ENCODE results near the gene MMEL1.

Gene MMEL1

GRCh38 chr1:2546515-2547209, 86.2 kb downstream of the MMEL1 start:
- peak in 33 of 51 donors; percentile 16 to 72 (median 53) for DNase-seq

- DNase-seq, result peak in 47 of 51 donors; percentile 26 to 91 (median 74)
Measured at GRCh38 chr1:2545754-2546514, 86.9 kb downstream of the MMEL1 start.

GRCh38 chr1:2544875-2545640, 87.8 kb downstream of the MMEL1 start:
- DNase-seq, result peak in 25 of 51 donors; percentile 29 to 66 (median 44)

DNA sequence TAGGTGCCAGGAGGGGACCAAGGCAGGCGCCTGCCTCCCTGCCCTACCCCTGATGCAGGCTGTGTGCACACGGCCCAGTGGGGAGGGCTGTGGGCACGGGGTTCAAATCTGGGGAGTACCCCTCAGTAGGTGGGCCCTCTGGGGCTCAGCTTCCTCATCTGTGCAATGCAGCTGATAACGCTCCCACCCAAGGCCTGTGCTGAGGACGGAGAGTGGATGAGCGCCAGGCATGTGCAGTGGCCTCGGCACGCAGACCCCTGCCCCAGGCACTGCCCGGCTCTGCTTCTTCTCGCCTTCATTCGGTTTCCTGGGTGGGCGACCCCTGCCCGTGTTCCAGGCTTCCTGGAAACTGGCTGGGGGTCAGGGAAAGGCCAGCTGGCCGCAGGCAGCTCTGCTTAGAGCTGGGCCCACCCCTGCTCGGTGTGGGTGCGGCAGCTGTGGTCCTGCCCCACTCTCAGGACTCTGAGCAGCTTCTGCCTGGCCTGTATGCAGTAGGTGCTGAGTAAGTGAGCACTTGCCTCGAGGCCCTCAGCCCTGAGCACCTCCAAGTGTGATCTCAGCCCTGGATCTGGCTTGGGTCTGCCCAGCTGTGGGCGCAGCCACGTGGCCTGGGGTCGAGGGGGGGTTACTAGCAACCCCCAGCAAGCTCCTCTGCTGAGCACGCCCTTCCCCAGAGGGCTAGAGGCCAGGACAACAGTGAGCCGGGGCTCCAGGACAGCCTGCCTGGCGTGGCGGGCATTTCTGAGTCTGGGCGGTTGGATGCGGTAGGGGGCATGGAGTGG, 88.5 kb downstream of the MMEL1 start:
- DNase-seq, result peak in 16 of 51 donors; percentile 26 to 66 (median 44)

DNA sequence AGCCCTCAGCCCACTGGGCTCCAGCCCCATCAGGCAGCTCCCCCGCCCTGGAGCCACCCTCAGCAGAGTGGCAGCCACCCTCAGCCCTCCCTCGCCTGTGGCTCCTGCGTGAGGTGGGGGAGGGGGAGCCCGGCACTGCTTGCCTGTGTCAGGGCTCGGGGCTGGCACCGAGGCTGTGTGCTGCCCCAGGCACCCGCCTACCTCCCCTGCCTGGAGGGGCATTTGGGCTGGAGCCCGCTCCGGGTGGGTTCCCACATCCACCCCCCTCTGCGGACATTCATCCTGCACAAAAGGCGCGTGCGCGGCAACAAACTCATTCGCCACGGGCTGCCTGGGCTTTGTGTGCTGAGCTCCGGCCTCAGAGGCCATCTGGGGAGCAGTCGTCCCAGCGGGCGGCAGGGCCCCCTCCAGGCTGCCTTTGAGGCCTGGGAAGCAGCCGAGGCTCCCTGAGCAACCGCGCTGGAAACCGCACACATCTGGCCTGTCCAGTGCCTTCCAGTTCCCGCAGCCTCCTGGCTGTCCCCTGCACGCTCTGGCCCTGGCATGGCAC, 89.2 kb downstream of the MMEL1 start:
- peak in 41 of 51 donors; percentile 19 to 85 (median 66) for DNase-seq

DNA sequence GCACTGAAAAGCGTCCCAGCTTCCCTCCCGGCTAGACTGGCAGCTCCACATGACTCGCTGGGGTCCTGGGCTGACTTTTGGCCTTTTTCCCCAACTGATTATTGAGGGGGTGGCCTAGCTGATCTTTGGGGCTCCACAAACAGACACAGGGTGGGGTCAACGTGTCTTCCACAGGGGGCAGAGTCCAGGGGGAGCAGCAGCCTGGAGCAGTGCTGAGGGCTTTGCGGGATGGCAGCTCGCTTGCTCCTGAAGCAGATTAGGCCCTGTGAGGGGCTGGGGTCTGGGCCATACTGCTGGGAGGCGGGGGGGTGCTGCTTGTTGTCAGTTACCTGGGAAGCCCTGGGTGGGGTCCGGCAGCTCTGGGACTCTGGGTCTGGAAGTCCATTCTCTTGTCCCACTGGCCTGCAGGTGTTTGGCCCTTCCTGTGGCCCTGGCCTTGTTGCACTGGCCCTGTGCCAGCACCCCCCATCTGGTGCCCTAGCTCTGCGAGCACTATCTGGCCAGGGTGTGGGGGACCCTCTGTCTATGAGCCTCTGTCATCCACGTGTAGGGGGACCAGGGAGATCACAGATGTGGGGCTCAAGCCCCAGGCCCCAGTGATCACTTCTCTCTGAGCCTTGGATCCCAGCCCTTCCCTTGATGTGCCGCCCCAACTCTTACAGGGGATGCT, 90.4 kb downstream of the MMEL1 start:
- DNase-seq, result no peak

DNA sequence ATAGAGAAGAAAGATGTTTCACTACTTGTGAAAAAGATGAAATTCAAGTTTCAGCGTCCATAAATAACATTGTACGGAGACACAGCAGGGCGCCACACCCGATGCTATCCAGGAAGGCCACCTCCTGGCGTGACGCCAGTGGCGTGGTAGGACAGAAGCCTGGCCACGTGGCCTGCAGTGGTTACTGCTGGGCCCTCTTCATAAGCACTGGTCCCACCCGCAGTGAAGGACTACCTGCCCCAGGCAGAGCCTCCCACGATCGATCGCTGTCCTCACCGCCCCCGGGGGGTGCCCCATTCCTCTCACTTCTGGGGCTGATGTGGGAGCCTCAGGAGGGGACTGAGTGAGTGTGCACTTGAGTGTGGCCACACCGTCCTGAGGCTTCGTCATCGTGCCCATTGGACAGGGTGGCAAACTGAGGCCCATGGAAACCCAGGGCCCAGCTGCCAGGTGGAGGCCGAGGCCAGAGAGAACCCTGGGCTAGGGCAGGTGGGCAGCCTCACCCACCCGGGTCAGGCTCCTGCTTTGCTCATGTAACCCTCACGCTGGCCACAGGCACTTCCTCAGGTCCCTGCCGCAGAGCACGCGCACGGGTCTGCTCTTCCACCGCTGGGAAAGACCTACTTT, 91.1 kb downstream of the MMEL1 start:
- no peak for DNase-seq

DNA sequence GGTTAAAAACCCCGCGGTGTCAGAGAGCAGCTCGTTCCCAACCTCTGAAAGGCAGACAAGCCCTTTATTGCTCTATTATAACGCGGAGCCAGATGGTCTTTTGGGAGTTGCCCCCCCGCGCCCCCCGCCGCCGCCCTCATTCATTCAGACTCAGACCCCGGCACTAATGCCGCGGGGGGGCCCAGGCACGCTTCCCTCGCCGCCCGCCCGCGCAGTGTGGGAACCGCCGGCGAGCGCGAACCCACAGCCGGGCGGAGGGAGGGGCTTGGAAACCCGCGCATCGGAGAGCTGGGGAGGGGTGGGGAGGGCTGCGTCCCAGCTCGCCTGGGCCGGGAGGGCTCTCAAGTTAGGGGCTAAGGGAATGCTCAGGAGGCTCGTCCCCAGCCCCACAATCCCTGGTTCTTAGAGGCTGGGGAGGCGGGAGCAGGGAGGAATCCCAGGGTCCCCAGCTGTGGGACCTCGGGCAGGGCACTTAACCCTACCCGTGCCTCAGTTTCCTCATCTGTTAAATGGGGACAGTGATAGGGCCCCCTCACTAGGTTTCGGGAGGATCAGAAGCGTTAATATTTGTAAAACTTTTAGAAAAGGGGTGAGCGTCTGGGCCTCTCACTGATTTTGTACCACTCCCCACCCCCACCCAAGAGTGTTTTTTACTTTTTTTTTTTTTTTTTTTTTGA, 91.9 kb downstream of the MMEL1 start:
- peak in 12 of 51 donors; percentile 14 to 46 (median 30) for DNase-seq

All from hypothalamus (tissue), 51 donors.